ENCODE results near the gene LPIN2.

Gene LPIN2

GRCh38 chr18:2970344-2970743 is 42.6 kb downstream of the LPIN2 start:
- no peak overlapping the region for H3K27ac ChIP-seq (ENCODE audit: low read depth, low read length)
- H3F3A ChIP-seq (ENCODE audit: control insufficient read depth, insufficient read depth): peaks cover 7% of the 10 kb centered on the region; the same call in 1 of the 2 replicates
- H3K9me3 ChIP-seq (ENCODE audit: control insufficient read depth, insufficient read depth, low read length): no peaks in the 10 kb centered on the region
- no peaks in the 10 kb centered on the region for H3K36me3 ChIP-seq (ENCODE audit: control insufficient read depth, low read length)
- no peak overlapping the region for H3K4me3 ChIP-seq (ENCODE audit: low read length)
- peaks cover 61% of the 10 kb centered on the region for H3K4me1 ChIP-seq (ENCODE audit: control insufficient read depth, low read length)
- 0 out of 2 replicates have a peak, but pooled peaks cover 4% of the 10 kb centered on the region for H4K20me1 ChIP-seq (ENCODE audit: control insufficient read depth, insufficient read depth, low read depth, low read length)
- H3K4me2 ChIP-seq (ENCODE audit: low read length): peak overlapping the region; percentile 72; the same call in 1 of the 2 replicates
- H3K79me2 ChIP-seq (ENCODE audit: control insufficient read depth, low read length): peaks cover 52% of the 10 kb centered on the region
- no peaks in the 10 kb centered on the region for H3K27me3 ChIP-seq (ENCODE audit: control insufficient read depth, low read length)
- no peaks in the 10 kb centered on the region for H3K9me2 ChIP-seq (replicated peaks; ENCODE audit: control insufficient read depth, low read length)
- TF ChIP-seq EZH2phosphoT487 (IDR thresholded peaks at IDR 0.05; ENCODE audit: borderline replicate concordance, low read length): no peak
- no peak for TF ChIP-seq CTCF (IDR thresholded peaks at IDR 0.05; ENCODE audit: low read depth, low read length, poor library complexity, severe bottlenecking)

- Histone ChIP-seq H3K4me2 (ENCODE audit: low read length) (peak overlapping the region; percentile 27), H3K79me2 (ENCODE audit: control insufficient read depth, low read length) (peaks cover 52% of the 10 kb centered on the region), H3K36me3 (ENCODE audit: control insufficient read depth, low read length) (no peaks in the 10 kb centered on the region), H3K27me3 (ENCODE audit: control insufficient read depth, low read length) (no peaks in the 10 kb centered on the region), H4K20me1 (ENCODE audit: control insufficient read depth, insufficient read depth, low read depth, low read length) (0 out of 2 replicates have a peak, but pooled peaks cover 4% of the 10 kb centered on the region), H3K9me3 (ENCODE audit: control insufficient read depth, insufficient read depth, low read length) (no peaks in the 10 kb centered on the region), H3K27ac (ENCODE audit: low read depth, low read length) (no peak overlapping the region), H3K4me3 (ENCODE audit: low read length) (no peak overlapping the region), H3K9me2 (replicated peaks; ENCODE audit: control insufficient read depth, low read length) (no peaks in the 10 kb centered on the region), H3F3A (ENCODE audit: control insufficient read depth, insufficient read depth) (peaks cover 7% of the 10 kb centered on the region; the same call in 1 of the 2 replicates), H3K4me1 (ENCODE audit: control insufficient read depth, low read length) (peaks cover 61% of the 10 kb centered on the region)
- TF ChIP-seq EZH2phosphoT487 (IDR thresholded peaks at IDR 0.05; ENCODE audit: borderline replicate concordance, low read length) (no peak), CTCF (IDR thresholded peaks at IDR 0.05; ENCODE audit: low read depth, low read length, poor library complexity, severe bottlenecking) (no peak)
Observed at GRCh38 chr18:2969695-2970094, 43.2 kb downstream of the LPIN2 start.

GRCh38 chr18:2968606-2969005 is 44.3 kb downstream of the LPIN2 start:
- Histone ChIP-seq H3K4me3 (ENCODE audit: low read length) (no peak overlapping the region), H3K9me3 (ENCODE audit: control insufficient read depth, insufficient read depth, low read length) (no peaks in the 10 kb centered on the region), H3K27ac (ENCODE audit: low read depth, low read length) (no peak overlapping the region), H3K27me3 (ENCODE audit: control insufficient read depth, low read length) (no peaks in the 10 kb centered on the region), H3K79me2 (ENCODE audit: control insufficient read depth, low read length) (peaks cover 56% of the 10 kb centered on the region), H3K4me2 (ENCODE audit: low read length) (peak overlapping the region; percentile 6), H4K20me1 (ENCODE audit: control insufficient read depth, insufficient read depth, low read depth, low read length) (0 out of 2 replicates have a peak, but pooled peaks cover 4% of the 10 kb centered on the region), H3F3A (ENCODE audit: control insufficient read depth, insufficient read depth) (peaks cover 7% of the 10 kb centered on the region; the same call in 1 of the 2 replicates), H3K4me1 (ENCODE audit: control insufficient read depth, low read length) (peaks cover 61% of the 10 kb centered on the region), H3K9me2 (replicated peaks; ENCODE audit: control insufficient read depth, low read length) (no peaks in the 10 kb centered on the region), H3K36me3 (ENCODE audit: control insufficient read depth, low read length) (no peaks in the 10 kb centered on the region)
- no peak for TF ChIP-seq CTCF (IDR thresholded peaks at IDR 0.05; ENCODE audit: low read depth, low read length, poor library complexity, severe bottlenecking)
- no peak for TF ChIP-seq EZH2phosphoT487 (IDR thresholded peaks at IDR 0.05; ENCODE audit: borderline replicate concordance, low read length)

Data from DOHH2 (cell line).